SW 1271 (cell line): Measurements from ENCODE around the gene NUFIP1.
"Not testable (repeated sequence)": the region's sequence is repeated elsewhere in the genome, so short reads cannot be mapped to it uniquely, and the experiment has no call there.

Experiments used
- DNase-seq, 2 experiments: peaks; one replicate each; lab custom pipeline; 2025; lab: John Stamatoyannopoulos, UW

The NUFIP1 gene

GRCh38 chr13:44989071-44989889 lies at the start of gene NUFIP1, which contains the start of gene GPALPP1:
Gene NUFIP1 (minus strand): TSS chr13:44989471. CDS start chr13:44989436, 35 bp downstream.
Gene GPALPP1 (plus strand): TSS chr13:44989538. CDS start chr13:44989655, 117 bp downstream.
- peak; percentile 88 to 93 for DNase-seq

GRCh38 chr13:45036206-45036605 lies 46.9 kb upstream of the NUFIP1 start:
- DNase-seq: no peak

- DNase-seq: no peak
These were observed 45.1 kb upstream of the NUFIP1 start for GRCh38 chr13:45034342-45034741.

GRCh38 chr13:45024847-45025246 lies 35.6 kb upstream of the NUFIP1 start:
- no peak for DNase-seq

GRCh38 chr13:45021250-45021649 lies 32.0 kb upstream of the NUFIP1 start:
- no peak for DNase-seq

GRCh38 chr13:45019981-45020380 lies 30.7 kb upstream of the NUFIP1 start:
- DNase-seq: not testable (repeated sequence)

GRCh38 chr13:45016792-45017425 lies 27.6 kb upstream of the NUFIP1 start:
- DNase-seq: no peak

GRCh38 chr13:45015300-45015699 lies 26.0 kb upstream of the NUFIP1 start:
- DNase-seq: no peak

- no peak for DNase-seq
These were observed 21.9 kb upstream of the NUFIP1 start for GRCh38 chr13:45011198-45011597.

- DNase-seq: no peak
These were observed 18.6 kb upstream of the NUFIP1 start for GRCh38 chr13:45007823-45008222.

- no peak for DNase-seq
These were observed 18.0 kb upstream of the NUFIP1 start for GRCh38 chr13:45007225-45007624.

- no peak for DNase-seq
These were observed 14.8 kb upstream of the NUFIP1 start for GRCh38 chr13:45004096-45004495.

GRCh38 chr13:45003417-45003816 lies 14.1 kb upstream of the NUFIP1 start:
- DNase-seq: no peak

GRCh38 chr13:44989941-44990340 lies 670 bp upstream of the NUFIP1 start:
- no peak for DNase-seq

GRCh38 chr13:44978328-44978727 lies 10.9 kb downstream of the NUFIP1 start:
- DNase-seq: peak in 1 of 2 experiments; percentile 5

GRCh38 chr13:44976949-44977583 lies 12.2 kb downstream of the NUFIP1 start:
- no peak for DNase-seq

- DNase-seq: no peak
These were observed 13.1 kb downstream of the NUFIP1 start for GRCh38 chr13:44976196-44976595.

GRCh38 chr13:44974056-44974793 lies 15.0 kb downstream of the NUFIP1 start:
- no peak for DNase-seq

GRCh38 chr13:44972956-44973581 lies 16.2 kb downstream of the NUFIP1 start:
- DNase-seq: peak in 1 of 2 experiments; percentile 29

- no peak for DNase-seq
These were observed 17.3 kb downstream of the NUFIP1 start for GRCh38 chr13:44971656-44972595.
